ENCODE measurements around the gene RIMBP3C.
A peak's percentile ranks its signal among the peaks of the same experiment; 100 is the strongest.
"Not testable (repeated sequence)": the region's sequence is repeated elsewhere in the genome, so short reads cannot be mapped to it uniquely, and the experiment has no call there.

Gene RIMBP3C

DNA sequence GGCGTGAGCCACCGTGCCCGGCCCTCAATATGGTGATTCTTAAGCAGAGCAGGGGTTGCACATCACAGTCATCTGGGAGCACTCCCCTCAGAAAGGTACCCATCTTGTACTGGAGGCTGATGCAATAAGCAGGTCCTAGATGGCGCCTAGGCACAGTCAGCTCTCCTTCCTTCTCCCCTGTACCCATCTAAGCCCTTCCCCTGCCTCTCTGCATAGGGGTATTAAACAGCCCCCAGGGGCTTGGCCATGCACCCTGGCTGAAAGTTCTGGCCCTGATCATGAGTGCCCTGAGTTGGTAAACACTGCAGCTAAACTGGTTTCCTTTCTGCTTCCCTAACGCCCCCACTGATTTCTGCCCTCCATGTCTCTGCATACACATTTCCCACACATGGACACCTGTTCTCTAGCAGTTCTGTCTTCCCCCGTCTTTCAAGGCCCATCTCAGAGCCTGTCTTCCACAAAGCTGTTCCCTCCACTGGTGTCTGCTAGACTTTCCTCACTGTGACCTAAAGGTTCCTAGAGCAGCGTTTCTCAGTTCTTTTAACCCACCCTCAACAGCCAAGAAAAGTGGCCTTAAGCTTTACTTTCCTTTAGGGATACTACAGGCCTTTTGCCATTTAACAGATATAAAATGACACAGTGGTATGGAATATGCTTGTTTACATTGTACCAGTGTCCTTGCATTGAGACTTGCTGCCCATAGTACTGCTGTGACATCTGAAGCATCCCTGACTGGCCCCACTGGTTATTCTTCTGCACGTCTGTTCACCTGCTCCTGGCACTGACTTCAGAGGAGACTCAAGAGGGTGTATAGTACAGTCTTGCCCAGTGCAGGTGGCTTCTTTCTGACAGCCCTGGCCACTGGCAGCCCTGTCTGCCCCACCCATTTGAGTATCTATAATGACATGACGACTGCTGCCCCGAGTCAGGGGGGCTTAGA, 31.8 kb upstream of the RIMBP3C start:
- TF ChIP-seq, protein P1, sequence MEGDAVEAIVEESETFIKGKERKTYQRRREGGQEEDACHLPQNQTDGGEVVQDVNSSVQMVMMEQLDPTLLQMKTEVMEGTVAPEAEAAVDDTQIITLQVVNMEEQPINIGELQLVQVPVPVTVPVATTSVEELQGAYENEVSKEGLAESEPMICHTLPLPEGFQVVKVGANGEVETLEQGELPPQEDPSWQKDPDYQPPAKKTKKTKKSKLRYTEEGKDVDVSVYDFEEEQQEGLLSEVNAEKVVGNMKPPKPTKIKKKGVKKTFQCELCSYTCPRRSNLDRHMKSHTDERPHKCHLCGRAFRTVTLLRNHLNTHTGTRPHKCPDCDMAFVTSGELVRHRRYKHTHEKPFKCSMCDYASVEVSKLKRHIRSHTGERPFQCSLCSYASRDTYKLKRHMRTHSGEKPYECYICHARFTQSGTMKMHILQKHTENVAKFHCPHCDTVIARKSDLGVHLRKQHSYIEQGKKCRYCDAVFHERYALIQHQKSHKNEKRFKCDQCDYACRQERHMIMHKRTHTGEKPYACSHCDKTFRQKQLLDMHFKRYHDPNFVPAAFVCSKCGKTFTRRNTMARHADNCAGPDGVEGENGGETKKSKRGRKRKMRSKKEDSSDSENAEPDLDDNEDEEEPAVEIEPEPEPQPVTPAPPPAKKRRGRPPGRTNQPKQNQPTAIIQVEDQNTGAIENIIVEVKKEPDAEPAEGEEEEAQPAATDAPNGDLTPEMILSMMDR (IDR thresholded peaks at IDR 0.05; ENCODE audit: control extremely low read depth, extremely low read depth, low read depth, missing control alignments): no peak
- DNase-seq (ENCODE audit: extremely low spot score): peak; percentile 22
- CTCF ChIA-PET: interaction anchor here (1.1 to 2.7 kb wide), 4 partner anchors 9 to 59 kb away, joined by 3 to 12 read pairs (median 4); partner anchors contain the start of genes SDF2L1 and YDJC
- POLR2A ChIA-PET: no interaction called here

GRCh38 chr22:21581009-21581713, 29.9 kb upstream of the RIMBP3C start:
- POLR2A ChIA-PET: interaction anchor here (0.7 kb wide), 1 partner anchor 49 kb away, joined by 5 read pairs; no protein-coding TSS in a partner anchor
- not testable (repeated sequence) for DNase-seq (ENCODE audit: extremely low spot score)
- CTCF ChIA-PET: interaction anchor here (1.2 to 2.7 kb wide), 2 partner anchors 23 to 49 kb away, joined by 3 to 12 read pairs; partner anchors contain the start of gene YDJC

DNA sequence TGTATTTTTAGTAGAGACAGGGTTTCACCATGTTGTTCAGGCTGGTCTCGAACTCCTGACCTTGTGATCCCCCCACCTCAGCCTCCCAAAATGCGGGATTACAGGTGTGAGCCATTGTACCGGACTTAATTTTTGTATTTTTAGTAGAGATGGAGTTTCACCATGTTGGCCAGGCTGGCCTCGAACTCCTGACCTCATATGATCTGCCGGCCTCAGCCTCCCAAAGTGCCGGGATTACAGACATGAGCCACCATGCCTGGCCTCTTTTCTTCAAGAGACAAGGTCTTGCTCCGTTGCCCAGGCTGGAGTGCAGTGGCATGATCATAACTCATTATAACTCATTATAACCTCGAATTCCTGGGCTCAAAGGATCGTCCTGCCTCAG, 29.4 kb upstream of the RIMBP3C start:
- DNase-seq (ENCODE audit: extremely low spot score); POLR2A ChIA-PET: not testable (repeated sequence)
- CTCF ChIA-PET: interaction anchor here (1.2 to 2.7 kb wide), 2 partner anchors 23 to 49 kb away, joined by 3 to 12 read pairs; partner anchors contain the start of gene YDJC

DNA sequence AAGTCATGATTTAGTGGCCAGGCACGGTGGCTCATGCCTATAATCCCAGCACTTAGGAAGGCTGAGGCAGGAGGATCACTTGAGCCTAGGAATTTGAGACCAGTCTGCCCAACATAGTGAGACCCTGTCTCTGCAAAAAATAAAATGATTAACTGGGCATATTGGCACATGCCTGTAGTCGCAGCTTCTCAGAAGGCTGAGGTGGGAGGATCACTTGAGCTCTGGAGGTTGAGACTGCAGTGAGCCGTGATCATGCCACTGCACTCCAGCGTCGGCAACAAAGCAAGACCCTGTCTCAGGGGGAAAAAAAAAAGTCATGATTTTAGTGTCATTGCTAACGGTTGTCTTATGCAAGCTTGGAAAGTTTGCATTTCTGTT, 28.2 kb upstream of the RIMBP3C start:
- ChIA-PET POLR2A (interaction anchor here (0.8 to 1.0 kb wide), 2 partner anchors 8 to 11 kb away, joined by 3 to 5 read pairs; no protein-coding TSS in a partner anchor), CTCF (interaction anchor here (0.9 kb wide), 1 partner anchor 64 kb away, joined by 3 read pairs; no protein-coding TSS in a partner anchor)
- DNase-seq (ENCODE audit: extremely low spot score): no peak
- TF ChIP-seq, protein P1 (IDR thresholded peaks at IDR 0.05; ENCODE audit: control extremely low read depth, extremely low read depth, low read depth, missing control alignments): no peak

GRCh38 chr22:21573750-21574494, 22.7 kb upstream of the RIMBP3C start:
- DNase-seq (ENCODE audit: extremely low spot score): no peak
- CTCF ChIA-PET: interaction anchor here (0.8 to 2.7 kb wide), 5 partner anchors 10 to 73 kb away, joined by 3 to 12 read pairs (median 5); partner anchors contain the start of genes SDF2L1 and YDJC
- POLR2A ChIA-PET: interaction anchor here (1.2 kb wide), 1 partner anchor 14 kb away, joined by 4 read pairs; no protein-coding TSS in a partner anchor
- TF ChIP-seq, protein P1 (IDR thresholded peaks at IDR 0.05; ENCODE audit: control extremely low read depth, extremely low read depth, low read depth, missing control alignments): no peak

- TF ChIP-seq, protein P1 (IDR thresholded peaks at IDR 0.05; ENCODE audit: control extremely low read depth, extremely low read depth, low read depth, missing control alignments): no peak
- no peak for DNase-seq (ENCODE audit: extremely low spot score)
- ChIA-PET POLR2A (interaction anchor here (0.6 to 1.2 kb wide), 2 partner anchors 15 to 157 kb away, joined by 3 to 4 read pairs; no protein-coding TSS in a partner anchor), CTCF (interaction anchor here (1.2 to 2.7 kb wide), 5 partner anchors 14 to 74 kb away, joined by 4 to 12 read pairs (median 5); partner anchors contain the start of genes SDF2L1 and YDJC)
These were observed 22.1 kb upstream of the RIMBP3C start for GRCh38 chr22:21573293-21573734.

Measured in GM10248 (cell line).